Activated CD4-positive, alpha-beta T cell treated with anti-CD3 and anti-CD28 coated beads, Interleukin-2, amount 10 ng/mL, durations not matched to agents 24 days and 14 days (primary cell): ENCODE measurements around the gene IVL. TPM values are rescaled to one million over a fixed set of nuclear protein-coding genes. Genes with fewer than 3 reads are reported as not detected.

Experiments
- DNase-seq: peaks from one replicate; pipeline ENCODE4 v3.0.0; 2022
- H3K27ac Mint-ChIP-seq: one replicate; pipeline ENCODE4 v1.8.0; 2022; ENCODE audit warnings: mild to moderate bottlenecking, mixed read lengths
- H3K27me3 Mint-ChIP-seq: one replicate; pipeline ENCODE4 v1.8.0; 2022; ENCODE audit warnings: mixed read lengths
- H3K36me3 Mint-ChIP-seq: one replicate; pipeline ENCODE4 v1.8.0; 2022; ENCODE audit warnings: low read depth, mild to moderate bottlenecking, mixed read lengths
- H3K4me1 Mint-ChIP-seq: one replicate; pipeline ENCODE4 v1.8.0; 2021; ENCODE audit warnings: mixed read lengths
- H3K4me3 Mint-ChIP-seq: one replicate; pipeline ENCODE4 v1.8.0; 2022; ENCODE audit warnings: mild to moderate bottlenecking, moderate library complexity, mixed read lengths
- H3K9me3 Mint-ChIP-seq: one replicate; pipeline ENCODE4 v1.8.0; 2021; ENCODE audit warnings: mixed read lengths
- intact Hi-C: fragments of 100-400 bp; cut with micrococcal nuclease; formaldehyde crosslinking; loops from one replicate; pipeline ENCODE4 v1.15.1; 2023
- total RNA-seq: library from RNA; stranded (reverse); gene quantifications from 2 replicates; pipeline ENCODE4 v1.2.3, GENCODE V29; 2022

The IVL gene
- total RNA-seq, 1 donor from 2014 or later, result not detected

DNA sequence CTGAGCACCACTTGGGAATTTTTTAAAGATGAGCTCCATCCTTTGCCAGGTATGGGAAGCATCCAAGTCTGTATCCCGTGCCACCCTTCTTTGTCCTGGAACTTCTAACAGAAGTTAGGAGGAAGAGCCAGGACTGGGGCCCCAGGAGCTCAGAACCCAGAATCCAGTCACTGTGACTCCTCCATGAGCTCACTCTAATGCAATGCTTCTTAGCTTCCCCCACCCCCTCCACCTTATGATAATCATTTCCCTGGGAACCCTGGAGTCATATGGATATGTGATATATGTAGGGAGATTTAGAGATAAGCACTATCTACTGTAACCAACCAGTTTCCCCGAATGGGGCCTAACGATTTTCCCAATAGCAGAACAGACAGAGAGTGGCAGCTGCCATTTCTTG, 37.9 kb downstream of the IVL start:
- Mint-ChIP-seq H3K36me3 (no peaks in the 10 kb centered on the region), H3K4me3 (no peak overlapping the region), H3K9me3 (no peaks in the 10 kb centered on the region), H3K27ac (no peak overlapping the region), H3K27me3 (peaks cover 2% of the 10 kb centered on the region), H3K4me1 (no peaks in the 10 kb centered on the region)
- no peak for DNase-seq
- intact Hi-C loops, result no loop called here

DNA sequence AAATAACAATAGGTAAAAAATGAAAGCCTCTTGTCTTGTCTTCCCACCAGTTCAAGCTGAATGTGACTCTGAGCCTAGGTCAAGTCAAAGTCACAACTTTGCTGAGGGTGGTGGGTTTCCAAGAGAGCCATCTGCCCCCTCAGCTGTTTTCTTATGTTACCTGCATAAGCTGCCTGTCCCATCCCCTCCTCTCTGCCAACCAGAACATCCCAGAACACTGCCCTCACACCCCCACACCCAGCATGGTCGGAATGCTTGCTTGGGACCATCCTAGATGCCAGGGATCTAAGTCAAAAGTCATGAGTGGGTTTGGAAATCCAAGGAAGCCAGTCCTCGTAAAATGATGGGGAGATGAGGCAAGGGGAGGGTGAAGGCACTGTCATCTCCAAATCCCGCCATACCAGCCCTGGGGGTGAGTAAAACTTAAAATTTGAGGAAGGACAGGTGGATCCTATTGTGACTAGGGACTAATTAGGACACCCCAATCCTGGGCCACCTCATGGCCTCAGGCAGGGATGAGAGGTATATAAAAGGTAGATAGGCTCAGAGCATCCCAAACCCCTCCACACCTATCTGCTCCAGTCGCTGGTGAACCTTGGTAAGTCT, 38.4 kb downstream of the IVL start, which contains the start of gene SPRR5:
Gene SPRR5 (plus strand): TSS at position 556 of the 606 bp plus-strand sequence. CDS start 1,349 bp downstream, outside the sequence.
- DNase-seq, result no peak
- intact Hi-C loops, result no loop called here
- no peak within 1 kb of the TSS for H3K4me3 Mint-ChIP-seq
- H3K9me3 Mint-ChIP-seq, result no peaks in the 10 kb centered on the region
- H3K27me3 Mint-ChIP-seq, result peaks cover 2% of the 10 kb centered on the region
- H3K27ac Mint-ChIP-seq, result no peak within 1 kb of the TSS
- no peaks in the 10 kb centered on the region for H3K36me3 Mint-ChIP-seq
- H3K4me1 Mint-ChIP-seq, result no peaks in the 10 kb centered on the region

DNA sequence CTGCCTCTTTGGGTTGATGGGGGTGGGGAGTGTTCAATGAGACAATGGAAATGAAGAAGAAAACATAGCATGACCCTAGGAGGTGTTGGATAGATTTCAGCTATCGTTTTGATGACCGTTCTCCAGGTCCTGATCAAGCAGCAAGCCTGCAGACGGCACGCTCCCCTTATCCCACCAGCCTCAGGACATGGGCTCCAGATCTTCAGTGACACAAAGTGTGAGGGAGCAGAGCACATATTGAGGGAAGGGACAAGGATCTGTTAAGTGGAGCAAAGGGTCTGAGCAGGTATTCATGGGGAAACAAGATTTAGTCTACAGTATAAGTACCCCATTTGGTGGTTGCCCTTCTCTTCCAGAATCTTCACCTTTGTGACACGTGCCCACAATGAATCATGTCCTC, 43.4 kb downstream of the IVL start:
- intact Hi-C loops, result no loop called here
- no peak overlapping the region for H3K4me3 Mint-ChIP-seq
- no peak overlapping the region for H3K27ac Mint-ChIP-seq
- peaks cover 2% of the 10 kb centered on the region for H3K4me1 Mint-ChIP-seq
- no peaks in the 10 kb centered on the region for H3K9me3 Mint-ChIP-seq
- no peak for DNase-seq
- H3K27me3 Mint-ChIP-seq, result no peaks in the 10 kb centered on the region
- no peaks in the 10 kb centered on the region for H3K36me3 Mint-ChIP-seq

DNA sequence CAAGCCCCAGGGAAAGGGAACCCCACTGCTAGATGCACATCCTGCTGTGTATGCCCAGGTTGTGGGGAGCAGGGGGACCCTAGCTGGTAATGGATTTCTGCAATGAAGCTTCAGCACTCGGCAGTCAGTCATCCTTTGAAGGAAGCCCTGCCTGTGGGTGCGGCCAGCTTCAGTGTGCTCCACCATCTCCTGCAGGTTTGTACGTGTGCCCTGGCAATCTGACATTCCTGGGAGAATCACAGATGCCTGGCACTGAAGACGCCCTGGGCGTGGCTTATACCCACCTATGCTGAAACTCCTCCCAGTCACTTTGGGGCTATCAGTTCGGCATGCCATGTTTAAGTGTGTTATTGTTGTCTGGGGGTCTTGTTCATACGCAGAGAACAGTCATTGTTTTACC, 45.4 kb downstream of the IVL start:
- no peaks in the 10 kb centered on the region for H3K36me3 Mint-ChIP-seq
- H3K9me3 Mint-ChIP-seq, result no peaks in the 10 kb centered on the region
- H3K27me3 Mint-ChIP-seq, result no peaks in the 10 kb centered on the region
- no peak overlapping the region for H3K4me3 Mint-ChIP-seq
- H3K4me1 Mint-ChIP-seq, result peaks cover 2% of the 10 kb centered on the region
- no peak overlapping the region for H3K27ac Mint-ChIP-seq
- intact Hi-C loops, result no loop called here
- DNase-seq, result no peak

DNA sequence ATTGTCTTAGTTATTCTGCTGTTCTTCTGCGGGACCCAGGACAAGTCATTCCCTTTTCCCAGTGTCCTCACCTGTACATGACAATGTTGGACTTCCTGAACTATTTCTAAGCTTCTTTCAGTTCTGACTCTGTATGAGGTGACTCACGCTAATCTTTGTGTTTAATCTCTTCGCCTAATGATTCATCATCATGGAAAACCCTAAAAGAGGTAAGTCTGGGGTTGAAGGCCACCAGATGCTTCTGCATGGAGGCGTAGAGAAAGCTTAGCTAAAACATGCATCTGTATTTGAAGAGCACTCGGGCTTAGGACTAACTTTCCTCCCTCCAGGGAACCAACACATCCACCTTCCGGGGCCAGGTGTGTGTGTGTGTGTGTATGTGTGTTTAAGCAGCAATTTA, 46.1 kb downstream of the IVL start:
- Mint-ChIP-seq H3K27ac (no peak overlapping the region), H3K9me3 (no peaks in the 10 kb centered on the region), H3K36me3 (no peaks in the 10 kb centered on the region), H3K4me3 (no peak overlapping the region), H3K27me3 (no peaks in the 10 kb centered on the region), H3K4me1 (peaks cover 2% of the 10 kb centered on the region)
- intact Hi-C loops, result no loop called here
- DNase-seq, result no peak

DNA sequence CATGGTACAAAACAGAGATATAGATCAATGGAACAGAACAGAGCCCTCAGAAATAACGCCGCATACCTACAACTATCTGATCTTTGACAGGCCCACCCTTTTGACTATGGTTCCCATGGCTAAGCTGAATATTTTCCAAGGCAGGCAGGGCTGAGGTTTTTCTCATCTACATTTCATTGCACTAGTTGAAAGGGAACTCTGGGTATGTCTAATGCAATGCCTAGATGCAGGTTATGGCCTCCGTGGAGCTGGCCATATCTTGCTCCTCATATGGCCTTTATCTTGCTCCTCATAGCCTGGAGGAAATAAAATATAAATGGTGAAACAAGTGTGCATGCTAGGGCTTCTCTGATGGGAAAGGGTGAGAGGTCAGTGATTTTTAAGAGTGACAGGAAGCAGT, 49.2 kb downstream of the IVL start:
- DNase-seq, result no peak
- H3K27me3 Mint-ChIP-seq, result no peaks in the 10 kb centered on the region
- no peak overlapping the region for H3K4me3 Mint-ChIP-seq
- intact Hi-C loops, result no loop called here
- no peaks in the 10 kb centered on the region for H3K9me3 Mint-ChIP-seq
- peaks cover 2% of the 10 kb centered on the region for H3K4me1 Mint-ChIP-seq
- no peak overlapping the region for H3K27ac Mint-ChIP-seq
- H3K36me3 Mint-ChIP-seq, result no peaks in the 10 kb centered on the region

DNA sequence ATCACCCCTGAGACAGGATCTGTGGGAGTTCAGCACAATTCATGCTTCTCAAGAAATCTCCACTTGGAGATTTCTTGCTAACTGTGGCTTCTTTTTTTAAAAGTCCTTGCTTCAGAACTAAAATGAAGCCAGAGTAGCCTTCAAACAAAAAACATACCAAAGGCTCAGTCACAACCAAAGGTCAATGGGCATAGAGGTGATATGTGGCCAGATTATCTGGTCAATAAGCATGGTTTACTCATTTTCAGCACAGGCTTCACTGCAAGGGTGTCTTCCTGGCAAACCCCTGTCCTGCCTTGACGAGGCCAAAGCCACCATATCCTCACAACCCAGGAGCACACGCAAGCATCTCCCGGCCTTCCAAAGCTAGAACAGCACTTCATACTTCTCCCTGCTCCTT, 50.9 kb downstream of the IVL start:
- Mint-ChIP-seq H3K36me3 (no peaks in the 10 kb centered on the region), H3K27ac (no peak overlapping the region), H3K9me3 (no peaks in the 10 kb centered on the region), H3K4me1 (peaks cover 2% of the 10 kb centered on the region), H3K27me3 (peaks cover 2% of the 10 kb centered on the region), H3K4me3 (no peak overlapping the region)
- DNase-seq, result no peak
- intact Hi-C loops, result no loop called here

DNA sequence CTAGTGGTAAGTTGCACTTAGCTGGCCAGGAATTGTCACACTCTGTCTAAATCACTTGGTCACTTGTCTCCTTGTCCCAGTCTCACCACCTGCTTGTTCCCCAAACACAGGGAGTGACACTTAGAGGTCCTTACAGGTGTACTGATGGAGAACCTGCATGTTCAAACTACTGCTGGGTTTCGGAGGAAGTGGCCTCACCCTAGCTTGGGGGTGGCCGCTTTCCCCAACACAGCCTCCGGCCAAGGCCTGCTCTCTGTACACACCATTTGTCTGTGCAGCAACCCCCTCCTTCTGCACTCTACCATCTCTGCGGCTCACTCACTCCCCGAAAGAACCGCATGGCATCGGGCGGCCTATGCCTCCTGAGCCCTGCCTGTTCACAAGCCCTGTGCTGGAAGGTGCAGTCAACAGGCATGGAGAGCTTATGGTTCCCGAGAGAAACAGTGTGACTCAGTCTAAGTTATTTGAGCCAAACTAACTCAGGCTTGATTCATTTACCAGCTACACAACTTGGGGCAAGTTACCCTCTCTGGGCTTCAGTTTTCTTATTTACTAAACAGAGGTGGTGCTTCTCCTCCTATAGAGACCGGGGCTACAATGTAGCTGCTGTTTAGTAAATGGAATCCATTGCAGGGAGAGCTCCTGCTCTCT, 51.6 kb downstream of the IVL start:
- DNase-seq, result no peak
- Mint-ChIP-seq H3K4me1 (no peaks in the 10 kb centered on the region), H3K4me3 (no peak overlapping the region), H3K36me3 (no peaks in the 10 kb centered on the region), H3K27ac (no peak overlapping the region), H3K27me3 (peaks cover 2% of the 10 kb centered on the region), H3K9me3 (no peaks in the 10 kb centered on the region)
- intact Hi-C loops, result no loop called here

DNA sequence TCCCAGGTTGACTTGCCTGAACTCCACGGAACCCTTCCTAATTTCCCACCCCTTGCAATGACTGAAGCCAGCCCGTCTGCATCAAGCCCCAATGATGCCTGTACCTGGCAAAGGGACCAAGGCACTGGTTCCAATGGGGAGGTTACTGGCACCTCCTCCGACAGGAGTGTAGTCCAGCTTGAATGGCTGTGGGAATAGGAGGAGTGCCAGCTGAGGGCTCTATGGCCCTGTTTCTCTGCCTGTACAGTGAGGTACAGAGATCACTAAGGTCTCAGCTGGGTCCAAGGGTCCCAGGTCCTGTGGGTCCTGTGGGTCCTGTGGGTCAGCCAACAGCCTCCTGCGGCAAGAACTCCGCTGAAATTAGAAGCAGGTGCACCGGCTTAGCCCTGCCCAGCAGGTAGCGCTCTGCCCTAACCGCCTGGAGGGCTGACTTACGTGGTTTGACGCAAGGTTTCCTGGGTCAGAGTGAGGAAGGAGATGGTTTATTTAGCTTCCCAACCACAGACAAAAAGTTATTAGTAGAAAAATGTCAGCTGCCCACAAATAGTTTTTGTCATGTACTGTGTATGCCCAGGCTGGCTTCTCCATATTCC, 52.2 kb downstream of the IVL start:
- Mint-ChIP-seq H3K27me3 (peaks cover 2% of the 10 kb centered on the region), H3K36me3 (no peaks in the 10 kb centered on the region), H3K9me3 (no peaks in the 10 kb centered on the region), H3K4me1 (no peaks in the 10 kb centered on the region), H3K4me3 (no peak overlapping the region), H3K27ac (no peak overlapping the region)
- DNase-seq, result no peak
- intact Hi-C loops, result no loop called here

Other genes starting within 250 kb of the IVL start
- not detected in 2 replicates for gene LCE2D, start 245.2 kb upstream of the IVL start, total RNA-seq
- not detected in 2 replicates for gene LCE2C, start 233.3 kb upstream of the IVL start, total RNA-seq
- gene LCE2B, start 222.4 kb upstream of the IVL start, total RNA-seq, result not detected in 2 replicates
- gene LCE2A, start 210.2 kb upstream of the IVL start, total RNA-seq, result not detected in 2 replicates
- gene LCE4A, start 200.4 kb upstream of the IVL start, total RNA-seq, result not detected in 2 replicates
- not detected in 2 replicates for gene KPRP, start 150.5 kb upstream of the IVL start, total RNA-seq
- gene LCE1F, start 133.4 kb upstream of the IVL start, total RNA-seq, result not detected in 2 replicates
- not detected in 2 replicates for gene LCE1E, start 122.3 kb upstream of the IVL start, total RNA-seq
- gene LCE1D, start 111.8 kb upstream of the IVL start, total RNA-seq, result not detected in 2 replicates
- not detected in 2 replicates for gene LCE1C, start 101.9 kb upstream of the IVL start, total RNA-seq
- not detected in 2 replicates for gene LCE1B, start 96.6 kb upstream of the IVL start, total RNA-seq
- gene LCE1A, start 81.1 kb upstream of the IVL start, total RNA-seq, result not detected in 2 replicates
- not detected in 2 replicates for gene LCE6A, start 65.7 kb upstream of the IVL start, total RNA-seq
- not detected in 2 replicates for gene LCE7A, start 48.5 kb upstream of the IVL start, total RNA-seq
- gene SMCP, start 30.2 kb upstream of the IVL start, total RNA-seq, result not detected in 2 replicates
- gene SPRR5, start 38.7 kb downstream of the IVL start, total RNA-seq, result not detected in 2 replicates
- not detected in 2 replicates for gene SPRR4, start 62.1 kb downstream of the IVL start, total RNA-seq
- gene SPRR1A, start 75.5 kb downstream of the IVL start, total RNA-seq, result not detected in 2 replicates
- not detected in 2 replicates for gene SPRR3, start 93.2 kb downstream of the IVL start, total RNA-seq
- gene SPRR1B, start 122.7 kb downstream of the IVL start, total RNA-seq, result not detected in 2 replicates
- gene SPRR2D, start 132.6 kb downstream of the IVL start, total RNA-seq, result not detected in 2 replicates
- not detected in 2 replicates for gene SPRR2A, start 149.0 kb downstream of the IVL start, total RNA-seq
- not detected in 2 replicates for gene SPRR2B, start 163.1 kb downstream of the IVL start, total RNA-seq
- not detected in 2 replicates for gene SPRR2E, start 186.0 kb downstream of the IVL start, total RNA-seq
- gene SPRR2F, start 205.0 kb downstream of the IVL start, total RNA-seq, result not detected in 2 replicates
- gene SPRR2G, start 242.3 kb downstream of the IVL start, total RNA-seq, result not detected in 2 replicates